WTC11 (cell line): ENCODE results near the gene ZEB2.

Experiments used
- CBFB ChIP-seq: sonication (generic); formaldehyde crosslinking; IDR thresholded peaks from 2 replicates; pipeline ENCODE4 v1.8.1; 2022; ENCODE audit warnings: mild to moderate bottlenecking, low read depth, missing genetic modification reagents
- CTCF ChIP-seq: fragments of 200-600 bp; IDR thresholded peaks from 2 replicates; pipeline ENCODE4 v1.8.0; 2022; ENCODE audit warnings: antibody characterized with exemption
- ESRRA ChIP-seq: sonication (generic); formaldehyde crosslinking; IDR thresholded peaks from 2 replicates; pipeline ENCODE4 v1.8.1; 2022; ENCODE audit warnings: mild to moderate bottlenecking, missing genetic modification reagents, borderline replicate concordance
- FOXK1 ChIP-seq: sonication (generic); formaldehyde crosslinking; IDR thresholded peaks from 2 replicates; pipeline ENCODE4 v1.8.0; 2022; ENCODE audit warnings: mild to moderate bottlenecking, moderate library complexity, missing genetic modification reagents
- NR2C2 ChIP-seq: sonication (generic); formaldehyde crosslinking; IDR thresholded peaks from 2 replicates; pipeline ENCODE4 v1.8.0; 2022; ENCODE audit warnings: mild to moderate bottlenecking, missing genetic modification reagents
- TEAD4 ChIP-seq: sonication (generic); formaldehyde crosslinking; IDR thresholded peaks from 2 replicates; pipeline ENCODE4 v1.8.0; 2022; ENCODE audit warnings: mild to moderate bottlenecking, missing genetic modification reagents
- ZBTB21 ChIP-seq: sonication (generic); formaldehyde crosslinking; IDR thresholded peaks from 2 replicates; pipeline ENCODE4 v1.8.1; 2023; ENCODE audit warnings: mild to moderate bottlenecking, missing genetic modification reagents, borderline replicate concordance

- TF ChIP-seq ZBTB21 (no peak), ESRRA (CRISPR knock-in tag) (no peak), CTCF (no peak), NR2C2 (CRISPR knock-in tag) (no peak), TEAD4 (no peak), FOXK1 (no peak), CBFB (no peak)
Observed at GRCh38 chr2:144477281-144477956, 42.5 kb downstream of the ZEB2 start.
